ENCODE data around the gene PTTG1IP.
A peak's percentile ranks its signal among the peaks of the same experiment; 100 is the strongest.

PTTG1IP gene

GRCh38 chr21:44908908-44909307 lies 35.4 kb upstream of the PTTG1IP start:
- no peak for DNase-seq

GRCh38 chr21:44907966-44908895 lies 34.7 kb upstream of the PTTG1IP start:
- DNase-seq: peak; percentile 93 to 96

GRCh38 chr21:44907225-44907965 lies 33.9 kb upstream of the PTTG1IP start:
- no peak for DNase-seq

- no peak for DNase-seq
Measured at GRCh38 chr21:44905728-44906090, 32.2 kb upstream of the PTTG1IP start.

GRCh38 chr21:44905016-44905727 lies 31.7 kb upstream of the PTTG1IP start:
- no peak for DNase-seq

- DNase-seq: no peak
Measured at GRCh38 chr21:44904141-44904923, 30.8 kb upstream of the PTTG1IP start.

- DNase-seq: no peak
Measured at GRCh38 chr21:44903689-44904088, 30.2 kb upstream of the PTTG1IP start.

GRCh38 chr21:44903050-44903685 lies 29.7 kb upstream of the PTTG1IP start:
- peak in 1 of 2 donors; percentile 53 for DNase-seq

GRCh38 chr21:44902268-44903049 lies 29.0 kb upstream of the PTTG1IP start:
- no peak for DNase-seq

- DNase-seq: no peak
Measured at GRCh38 chr21:44901391-44902074, 28.0 kb upstream of the PTTG1IP start.

GRCh38 chr21:44900559-44901251 lies 27.2 kb upstream of the PTTG1IP start:
- DNase-seq: no peak

GRCh38 chr21:44899768-44900558 lies 26.5 kb upstream of the PTTG1IP start:
- DNase-seq: no peak

GRCh38 chr21:44898851-44899767 lies 25.6 kb upstream of the PTTG1IP start:
- DNase-seq: no peak

- DNase-seq: no peak
Measured at GRCh38 chr21:44898011-44898488, 24.6 kb upstream of the PTTG1IP start.

GRCh38 chr21:44897326-44898010 lies 24.0 kb upstream of the PTTG1IP start:
- DNase-seq: peak; percentile 59 to 72

- no peak for DNase-seq
Measured at GRCh38 chr21:44896561-44897286, 23.2 kb upstream of the PTTG1IP start.

All from inflammatory macrophage treated with lipopolysaccharide for 1 hour (primary cell).